HG02938 (cell line): ENCODE data around the gene GAD1.

ENCODE experiments used
- ATAC-seq: cut with Tn5 transposase; IDR thresholded peaks from one replicate; pipeline ENCODE4 v1.9.1; 2021; ENCODE audit warnings: mild to moderate bottlenecking, moderate library complexity; ENCODE audit not compliant: unreplicated experiment

Gene GAD1

DNA sequence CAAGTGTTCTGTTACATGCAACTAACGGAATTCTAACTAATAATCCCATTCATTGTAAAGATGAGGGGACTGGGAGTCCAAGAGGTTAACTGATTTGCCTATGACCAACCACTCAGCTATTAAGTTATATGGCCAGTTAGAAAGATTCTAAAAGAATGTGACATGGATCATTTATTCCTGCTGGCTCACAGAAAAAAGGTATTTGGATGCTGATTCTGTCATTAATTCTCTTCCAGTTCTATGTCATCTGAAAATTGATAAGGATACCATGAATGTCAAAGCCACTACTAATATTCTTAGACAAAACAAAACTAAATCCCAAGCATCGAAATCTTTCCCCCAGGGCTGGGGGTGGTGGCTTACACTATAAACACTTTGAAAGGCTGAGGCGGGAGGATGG lies 71.2 kb downstream of the GAD1 start:
- ATAC-seq, result no peak

DNA sequence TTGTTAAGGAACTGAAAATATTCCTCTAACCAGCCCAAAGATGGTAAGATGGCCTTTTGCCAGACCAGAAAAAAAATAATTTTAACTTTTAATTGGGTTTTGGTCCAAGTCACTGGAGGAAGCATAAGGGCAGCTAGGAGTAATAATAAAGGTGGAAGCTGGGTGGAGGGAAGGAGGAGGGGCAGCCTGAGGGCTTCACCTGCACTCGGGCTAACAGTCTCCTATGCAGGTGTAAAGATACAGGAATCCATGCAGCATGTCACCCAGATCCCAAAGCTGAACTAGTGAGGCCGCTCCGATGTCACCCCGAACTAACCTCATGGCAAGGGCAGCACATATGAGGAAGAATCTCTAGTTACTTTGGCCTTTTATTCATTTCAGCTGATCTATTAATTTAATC lies 75.2 kb downstream of the GAD1 start:
- no peak for ATAC-seq

DNA sequence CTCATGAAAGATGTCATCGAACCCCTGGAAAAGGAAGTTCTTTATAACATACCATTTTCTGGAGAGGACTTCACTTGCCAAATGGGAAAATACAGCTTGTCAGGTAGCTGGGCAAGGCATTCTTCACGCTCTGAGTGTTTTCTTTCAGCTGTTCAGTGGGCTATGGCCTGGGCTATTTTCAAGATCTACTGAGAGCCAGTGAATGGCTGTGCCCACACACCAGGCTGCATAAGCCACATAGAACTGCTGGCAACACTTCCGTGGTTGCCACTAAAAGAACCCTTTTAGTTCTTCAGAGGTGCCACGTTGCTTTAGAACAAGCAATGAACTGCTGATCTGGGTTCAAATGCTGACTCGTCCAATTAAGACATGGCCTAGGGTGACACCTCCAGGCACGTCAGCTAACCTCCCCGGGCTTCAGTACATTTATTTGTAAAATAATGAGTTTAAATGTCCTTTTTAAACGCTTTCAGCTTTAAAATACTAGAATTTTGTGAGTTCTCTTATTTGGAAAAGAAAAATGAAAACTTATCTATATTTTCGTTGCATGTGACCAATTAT lies 75.8 kb downstream of the GAD1 start:
- no peak for ATAC-seq

DNA sequence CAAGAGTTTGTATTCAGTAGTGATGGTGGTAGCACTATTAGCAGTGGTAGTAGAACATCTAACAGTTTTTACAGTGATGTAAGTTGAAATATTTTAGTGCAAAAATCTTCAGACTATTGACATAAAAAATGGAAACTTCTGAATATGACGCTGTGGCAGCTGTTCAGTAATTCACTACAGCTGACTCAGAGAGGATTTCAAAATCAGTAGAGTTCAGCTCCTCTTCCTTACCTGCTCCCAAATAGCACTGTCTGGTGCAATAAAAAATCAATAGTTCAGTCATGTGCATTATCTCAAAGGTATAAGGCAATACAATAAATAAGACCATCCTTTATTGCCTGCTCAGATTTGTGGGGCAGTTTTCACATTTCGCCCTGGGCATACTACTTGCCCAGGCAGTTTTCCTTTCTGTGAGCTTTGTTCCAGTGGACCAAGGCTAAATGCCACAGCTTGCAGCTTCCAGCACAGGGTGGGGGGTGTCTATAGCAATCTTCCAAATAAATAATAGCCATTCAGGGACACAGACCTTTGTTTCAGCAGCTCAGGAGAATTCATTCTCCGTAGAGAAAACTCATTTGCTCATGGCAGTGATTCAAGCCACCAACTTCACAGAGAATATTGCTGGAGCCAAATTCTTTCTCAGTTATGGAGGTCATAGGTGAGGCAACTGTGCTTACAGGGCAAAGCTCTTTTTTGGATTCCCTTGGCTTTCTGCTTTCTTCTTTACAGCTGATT lies 78.5 kb downstream of the GAD1 start:
- no peak for ATAC-seq

DNA sequence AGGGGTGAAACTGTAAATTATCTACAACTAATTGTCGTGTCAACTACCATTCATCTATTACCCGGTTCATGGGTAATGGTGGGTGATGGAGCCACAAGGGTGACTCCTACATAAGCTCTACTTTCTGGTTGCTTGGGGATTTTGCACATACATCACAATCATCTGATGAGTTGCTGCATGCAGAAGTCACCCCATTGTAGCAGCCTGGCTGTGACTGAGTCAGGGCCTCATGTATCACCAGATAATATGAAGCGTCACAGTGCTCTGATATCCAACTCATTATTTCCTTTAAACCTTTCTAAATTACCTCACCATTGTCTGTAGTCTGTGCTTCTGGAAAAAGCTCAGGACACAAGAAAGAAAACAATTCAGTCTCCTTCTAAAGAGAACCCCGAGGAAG lies 79.9 kb downstream of the GAD1 start:
- no peak for ATAC-seq

DNA sequence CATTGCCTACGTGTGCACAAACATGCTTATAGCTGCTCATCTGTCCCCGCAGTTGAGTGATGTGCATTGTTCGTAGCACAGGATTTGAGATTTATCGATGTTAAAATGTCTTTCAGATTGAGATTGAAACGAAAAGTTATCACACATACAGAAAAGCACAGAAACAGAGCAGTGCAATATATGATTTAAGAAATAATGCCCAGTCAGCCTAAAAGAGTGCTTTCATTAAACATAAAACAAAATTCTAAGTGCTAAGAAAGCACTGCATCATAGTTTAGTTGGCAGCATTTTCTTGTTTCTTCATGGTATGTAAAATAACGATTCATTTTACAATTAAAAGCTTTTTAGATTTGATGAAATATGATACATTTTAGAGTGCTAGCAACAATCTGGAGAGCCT lies 80.4 kb downstream of the GAD1 start:
- no peak for ATAC-seq

DNA sequence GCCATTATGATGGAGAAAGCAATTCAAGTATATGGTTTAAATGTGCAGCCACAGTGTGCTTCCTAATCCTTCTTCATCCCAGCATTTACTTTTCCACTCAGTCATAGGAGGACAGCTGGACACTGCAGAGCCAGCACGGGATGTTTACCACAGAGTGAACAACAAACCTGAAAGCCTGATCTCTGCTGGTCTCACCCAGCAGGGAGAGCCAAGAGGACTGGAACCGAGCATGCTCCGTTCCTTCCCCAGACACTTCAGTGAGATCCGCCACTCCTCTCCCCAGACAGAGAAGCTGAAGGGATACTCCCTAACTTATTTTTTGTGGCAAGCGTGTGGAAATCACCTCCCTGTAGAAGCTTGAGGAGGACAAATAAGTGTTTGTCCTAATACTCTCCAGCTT lies 89.2 kb downstream of the GAD1 start:
- no peak for ATAC-seq
